Karpas-422 (cell line): Measurements from ENCODE around the gene PSMA6. TPM values are rescaled to one million over a fixed set of nuclear protein-coding genes. Genes with fewer than 3 reads are reported as not detected.

Experiments used
- DNase-seq: peaks from one replicate; pipeline ENCODE4 v3.0.0-alpha.2; 2015
- H2AFZ ChIP-seq: fragments of 200-600 bp; sonication (generic); 2 replicates; pipeline ENCODE4 v1.6.1; 2014; ENCODE audit warnings: antibody characterized with exemption, low read length, mixed read lengths
- H3K27ac ChIP-seq: fragments of 200-600 bp; sonication (generic); 2 replicates; pipeline ENCODE4 v1.5.1; 2014; ENCODE audit warnings: mild to moderate bottlenecking, low read length, moderate library complexity
- H3K27me3 ChIP-seq: fragments of 200-600 bp; sonication (generic); 2 replicates; pipeline ENCODE4 v1.6.1; 2014; ENCODE audit warnings: low read length, mixed read lengths
- H3K36me3 ChIP-seq: fragments of 200-600 bp; sonication (generic); 2 replicates; pipeline ENCODE4 v1.6.1; 2014; ENCODE audit warnings: low read length, mixed read lengths; ENCODE audit not compliant: insufficient read depth
- H3K4me1 ChIP-seq: fragments of 200-600 bp; sonication (generic); 2 replicates; pipeline ENCODE4 v1.6.1; 2014; ENCODE audit warnings: mild to moderate bottlenecking, low read length, mixed read lengths
- H3K4me2 ChIP-seq: fragments of 200-600 bp; sonication (generic); 2 replicates; pipeline ENCODE4 v1.6.1; 2014; ENCODE audit warnings: low read length, low read depth, mild to moderate bottlenecking; ENCODE audit not compliant: poor library complexity, severe bottlenecking
- H3K4me3 ChIP-seq: fragments of 200-600 bp; sonication (generic); 2 replicates; pipeline ENCODE4 v1.5.1; 2014; ENCODE audit warnings: mild to moderate bottlenecking, antibody characterized with exemption, low read length, mixed read lengths
- H3K79me2 ChIP-seq: fragments of 200-600 bp; sonication (generic); 2 replicates; pipeline ENCODE4 v1.6.1; 2014; ENCODE audit warnings: mild to moderate bottlenecking, low read length, mixed read lengths
- H3K9ac ChIP-seq: fragments of 200-600 bp; sonication (generic); 2 replicates; pipeline ENCODE4 v1.6.0; 2014; ENCODE audit warnings: low read length
- H3K9me2 ChIP-seq: fragments of 200-600 bp; sonication (generic), shearing (Covaris generic); replicated peaks from 2 replicates; pipeline ENCODE4 v1.6.0; 2014; ENCODE audit warnings: mild to moderate bottlenecking, low read length, moderate library complexity; ENCODE audit not compliant: insufficient read depth
- H3K9me3 ChIP-seq: fragments of 300-700, 200-600 bp; sonication (generic); 2 replicates; pipeline ENCODE4 v1.6.1; 2014; ENCODE audit warnings: low read length, mixed read lengths
- H4K20me1 ChIP-seq: fragments of 200-600 bp; sonication (generic); 2 replicates; pipeline ENCODE4 v1.6.1; 2014; ENCODE audit warnings: mild to moderate bottlenecking, antibody characterized with exemption, low read length, low read depth; ENCODE audit not compliant: insufficient read depth
- total RNA-seq: library from RNA; depleted of rRNA; stranded (reverse); fragments of >200 nt; shearing (Covaris generic); gene quantifications from 2 replicates; pipeline ENCODE4 v1.2.3, GENCODE V29; 2014; ENCODE audit warnings: low replicate concordance; rRNA removed

Gene PSMA6
- total RNA-seq, 1 experiment from 2014 or later, result 344 TPM

GRCh38 chr14:35366521-35366976 lies 74.4 kb downstream of the PSMA6 start:
- Histone ChIP-seq H3K4me3 (no peak overlapping the region), H3K9me3 (no peaks in the 10 kb centered on the region; the same call in 1 of the 2 replicates), H3K4me2 (no peak overlapping the region), H2AFZ (no peak overlapping the region), H3K9ac (no peak overlapping the region), H3K79me2 (no peaks in the 10 kb centered on the region), H4K20me1 (no peaks in the 10 kb centered on the region), H3K27ac (no peak overlapping the region), H3K4me1 (peaks cover 11% of the 10 kb centered on the region), H3K9me2 (no peaks in the 10 kb centered on the region), H3K27me3 (no peaks in the 10 kb centered on the region; the same call in 1 of the 2 replicates), H3K36me3 (no peaks in the 10 kb centered on the region)
- no peak for DNase-seq

- no peak overlapping the region; the same call in 1 of the 2 replicates for H2AFZ ChIP-seq
These were observed 74.8 kb downstream of the PSMA6 start for GRCh38 chr14:35367056-35367372.

More at GRCh38 chr14:35367056-35367372, 74.8 kb downstream of the PSMA6 start:
- H3K27me3 ChIP-seq, result no peaks in the 10 kb centered on the region; the same call in 1 of the 2 replicates
- H3K4me2 ChIP-seq, result no peak overlapping the region
- H3K79me2 ChIP-seq, result no peaks in the 10 kb centered on the region
- no peak overlapping the region for H3K4me3 ChIP-seq
- H4K20me1 ChIP-seq, result no peaks in the 10 kb centered on the region
- no peak overlapping the region for H3K27ac ChIP-seq
- no peak overlapping the region for H3K9ac ChIP-seq
- H3K9me3 ChIP-seq, result no peaks in the 10 kb centered on the region; the same call in 1 of the 2 replicates
- no peaks in the 10 kb centered on the region for H3K36me3 ChIP-seq
- DNase-seq, result no peak
- H3K4me1 ChIP-seq, result peaks cover 11% of the 10 kb centered on the region
- no peaks in the 10 kb centered on the region for H3K9me2 ChIP-seq

Other genes starting within 250 kb of the PSMA6 start
- gene FAM177A1, start 246.1 kb upstream of the PSMA6 start, total RNA-seq, result 35.6 and 39.2 TPM in 2 replicates
- gene PPP2R3C, start 170.4 kb upstream of the PSMA6 start, total RNA-seq, result 42.1 and 86.2 TPM in 2 replicates
- gene PRORP, start 169.8 kb upstream of the PSMA6 start, total RNA-seq, result 58.4 and 60.8 TPM in 2 replicates
- 27.6 and 53.5 TPM in 2 replicates for gene NFKBIA, start 112.4 kb downstream of the PSMA6 start, total RNA-seq
- 0.22 and 0.32 TPM in 2 replicates for gene INSM2, start 241.8 kb downstream of the PSMA6 start, total RNA-seq